TTC549 (cell line): ENCODE results near the gene IMPA2.
"Not testable (repeated sequence)": the region's sequence is repeated elsewhere in the genome, so short reads cannot be mapped to it uniquely, and the experiment has no call there.

Experiments used
- FAIRE-seq: peaks from 2 replicates; lab custom pipeline; 2012; peaks lifted over from hg19 to GRCh38; lab: Jason Lieb, UNC

IMPA2 gene

DNA sequence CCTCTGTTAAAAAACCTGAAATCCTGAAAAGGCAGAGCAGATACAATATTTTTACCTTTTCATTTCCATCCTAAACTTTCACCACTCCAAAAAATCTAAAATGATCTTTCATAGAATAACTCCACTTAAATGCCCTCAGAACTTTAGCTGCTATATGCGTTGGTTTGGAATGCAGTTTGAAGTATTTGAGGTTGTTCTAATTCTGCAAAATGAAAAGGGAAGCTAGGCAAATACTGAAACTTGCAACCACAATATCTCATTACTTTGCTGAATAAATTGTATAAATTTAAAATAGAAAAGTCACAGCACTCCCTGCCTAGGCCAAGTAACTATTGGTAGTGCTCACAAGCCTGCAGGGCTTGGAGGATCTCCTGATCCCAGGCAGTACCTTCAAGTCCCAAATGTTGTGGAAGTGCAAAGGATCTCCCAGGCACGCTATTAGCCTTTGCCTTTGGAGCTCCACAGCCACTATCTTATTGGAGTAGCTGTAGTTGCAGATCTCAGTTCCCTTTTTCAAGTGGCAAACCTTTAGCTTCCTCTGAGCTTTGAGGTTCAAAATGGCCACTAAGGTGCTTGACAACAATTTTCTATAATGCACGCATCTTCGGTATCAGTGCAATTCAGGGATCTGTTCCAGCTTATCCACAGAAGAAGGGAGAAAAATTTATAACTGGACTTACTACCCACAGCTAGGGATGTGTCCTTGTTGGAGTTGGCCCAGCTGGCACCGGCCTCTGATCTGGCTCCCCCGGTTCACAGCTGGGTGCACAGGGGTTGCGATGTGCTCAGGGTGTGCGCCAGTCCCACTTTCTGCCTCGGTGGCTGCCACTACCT, 68.9 kb downstream of the IMPA2 start:
- no peak for FAIRE-seq

DNA sequence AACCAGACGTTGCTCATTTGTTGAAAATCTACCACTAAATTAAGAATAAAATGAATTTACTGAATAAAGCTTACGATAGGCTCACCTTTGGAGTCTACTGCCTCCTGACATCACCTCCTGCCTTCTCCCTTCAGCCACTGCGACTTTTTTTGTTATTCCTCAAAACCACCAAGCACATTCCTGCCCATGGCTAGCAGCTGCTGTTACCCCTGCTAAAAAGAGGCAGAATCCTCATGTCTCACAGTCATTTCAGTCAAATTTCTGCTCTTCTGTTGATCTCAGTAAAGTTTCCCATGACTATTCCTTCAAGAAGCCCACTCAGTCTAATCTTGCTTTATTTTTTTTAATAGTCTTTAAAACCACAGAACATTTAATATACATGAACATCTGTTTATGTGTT, 71.6 kb downstream of the IMPA2 start:
- no peak for FAIRE-seq

GRCh38 chr18:12053289-12053688, 72.0 kb downstream of the IMPA2 start:
- FAIRE-seq = no peak

GRCh38 chr18:12056034-12056883, 75.0 kb downstream of the IMPA2 start:
- FAIRE-seq = no peak

DNA sequence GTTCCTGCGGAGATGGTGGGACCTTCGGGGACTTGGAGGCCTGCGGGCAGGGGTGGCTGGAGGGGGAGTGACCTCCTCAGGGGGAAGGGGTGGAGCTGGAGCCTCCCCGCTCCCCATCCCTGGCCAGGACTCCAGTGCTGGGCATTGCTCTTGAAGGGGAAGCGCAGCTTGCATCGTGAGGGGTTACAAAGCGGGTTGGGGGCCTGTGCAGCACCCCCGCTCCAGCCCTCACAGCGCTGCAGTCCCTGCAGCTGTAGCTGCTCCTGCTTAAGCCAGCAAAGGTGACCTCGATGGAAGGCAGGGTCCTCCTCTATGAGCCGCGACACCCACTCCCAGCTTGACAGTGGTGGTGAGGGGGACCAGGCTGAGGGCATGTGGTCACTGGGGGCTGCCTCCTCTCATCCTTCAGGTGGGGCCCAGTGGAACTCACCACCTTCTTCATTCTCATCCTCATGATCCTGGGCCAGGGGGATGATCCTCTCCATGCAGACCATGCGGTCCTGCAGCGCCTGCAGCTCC, 75.6 kb downstream of the IMPA2 start:
- no peak for FAIRE-seq

GRCh38 chr18:12057419-12058039, 76.2 kb downstream of the IMPA2 start:
- FAIRE-seq = no peak

GRCh38 chr18:12059334-12060181, 78.3 kb downstream of the IMPA2 start:
- no peak for FAIRE-seq

- FAIRE-seq = no peak
These were observed 79.0 kb downstream of the IMPA2 start for GRCh38 chr18:12060182-12060870.

DNA sequence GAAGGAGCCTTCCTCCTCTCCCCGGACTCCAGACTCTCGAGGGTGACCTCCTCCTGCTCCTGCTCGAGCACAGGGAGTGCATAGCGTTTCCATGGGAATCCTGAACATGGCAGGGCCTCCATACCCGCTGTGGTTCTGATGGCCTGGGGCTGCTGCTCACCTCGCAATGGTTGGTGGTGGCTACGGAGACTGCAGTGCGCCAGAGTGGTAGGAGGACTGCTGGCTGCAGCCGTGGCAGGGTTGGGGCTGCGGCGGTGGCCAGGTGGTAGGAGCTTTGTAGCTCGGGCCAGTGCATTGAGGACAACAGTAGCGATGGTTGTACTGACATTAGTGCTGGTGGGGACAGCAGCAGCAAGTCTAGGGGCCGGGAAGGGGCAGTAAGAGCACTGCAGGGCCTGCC, 80.4 kb downstream of the IMPA2 start:
- FAIRE-seq = no peak

DNA sequence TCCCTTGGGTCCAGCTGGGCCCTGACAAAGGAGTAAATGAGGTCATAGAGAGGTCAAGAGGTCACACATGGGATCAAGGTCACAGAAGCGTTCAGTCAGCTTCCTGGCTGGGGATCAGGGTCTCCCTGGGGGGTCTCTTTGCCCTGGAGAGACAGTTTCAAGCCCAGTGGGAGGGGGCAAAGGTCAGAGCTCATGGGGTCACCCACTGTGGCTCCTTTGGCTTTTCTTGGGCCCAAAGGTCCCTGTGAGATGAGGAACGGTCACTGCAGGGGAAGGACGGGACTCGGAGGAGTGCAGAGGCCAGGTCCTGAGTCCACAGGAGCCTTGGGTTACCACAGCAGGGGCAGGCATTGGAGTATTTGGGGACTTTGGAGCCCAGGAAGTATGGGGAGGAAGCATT, 81.7 kb downstream of the IMPA2 start:
- no peak for FAIRE-seq

DNA sequence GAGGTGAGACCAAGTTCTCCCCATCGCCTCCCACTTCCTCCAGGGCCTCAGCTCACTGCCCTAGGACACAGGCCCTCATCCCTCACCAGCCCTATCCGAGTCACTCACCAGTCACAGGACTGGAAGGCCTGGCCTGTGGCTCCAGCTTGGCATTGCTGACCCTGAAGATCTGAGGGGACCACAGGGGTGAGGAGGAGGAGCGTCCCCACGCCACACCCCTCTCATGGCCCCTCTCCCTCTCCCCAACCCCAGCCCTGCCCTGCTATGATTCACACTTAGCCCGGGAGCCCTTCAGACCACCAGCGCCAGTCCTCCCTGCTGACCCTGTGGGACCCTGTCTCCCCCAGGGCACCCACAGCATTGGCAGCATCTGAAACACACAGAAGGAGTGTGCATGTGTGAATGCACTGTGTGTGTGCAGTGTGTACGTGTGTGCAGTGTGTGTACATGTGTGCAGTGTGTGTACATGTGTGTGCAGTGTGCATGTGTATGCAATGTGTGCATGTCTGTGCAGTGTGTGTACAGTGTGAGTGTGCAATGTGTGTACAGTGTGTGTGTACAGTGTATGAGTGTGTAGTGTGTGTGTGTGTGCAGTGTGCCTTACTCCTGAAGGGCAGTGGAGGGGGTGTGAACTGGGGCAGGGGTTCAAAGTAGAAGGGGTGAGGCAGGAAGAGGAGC, 82.9 kb downstream of the IMPA2 start:
- no peak for FAIRE-seq

- FAIRE-seq = no peak
These were observed 84.1 kb downstream of the IMPA2 start for GRCh38 chr18:12065397-12065796.

- FAIRE-seq = no peak
These were observed 85.7 kb downstream of the IMPA2 start for GRCh38 chr18:12066910-12067511.

- FAIRE-seq = no peak
These were observed 86.4 kb downstream of the IMPA2 start for GRCh38 chr18:12067671-12068070.

DNA sequence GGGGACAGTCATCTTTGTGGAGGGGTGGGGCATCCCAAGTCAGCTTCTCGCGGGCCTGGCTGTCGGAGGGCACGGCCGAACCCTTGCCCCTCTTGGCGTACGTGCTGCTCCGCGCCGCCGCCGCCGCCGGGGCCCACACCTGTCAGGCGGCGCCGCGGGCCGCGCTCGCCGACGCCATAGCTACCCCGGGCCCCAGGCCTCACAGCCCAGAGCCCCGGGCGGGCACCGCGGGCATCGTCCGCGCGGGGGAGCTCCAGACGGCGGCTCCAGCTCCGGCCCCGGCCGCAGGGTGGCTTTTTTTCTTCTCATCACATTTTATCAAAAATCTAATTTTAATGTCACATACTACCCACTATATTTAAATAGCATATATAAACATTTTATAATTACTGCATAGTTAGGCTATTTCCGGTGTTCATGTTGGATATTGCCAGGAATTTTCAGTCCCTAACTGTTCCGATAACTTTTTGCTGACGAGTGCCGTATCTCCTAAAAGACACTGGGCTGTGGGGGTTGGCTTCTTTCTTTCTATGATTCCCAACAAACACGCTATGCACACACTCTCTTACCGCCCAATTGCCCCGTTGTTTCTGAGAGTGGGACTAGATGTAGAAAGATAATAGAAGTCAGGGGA, 87.1 kb downstream of the IMPA2 start:
- FAIRE-seq = not testable (repeated sequence)

GRCh38 chr18:12068950-12069320, 87.6 kb downstream of the IMPA2 start:
- FAIRE-seq = no peak

GRCh38 chr18:12071066-12071465, 89.8 kb downstream of the IMPA2 start:
- not testable (repeated sequence) for FAIRE-seq

GRCh38 chr18:12072996-12073395, 91.7 kb downstream of the IMPA2 start:
- no peak for FAIRE-seq

DNA sequence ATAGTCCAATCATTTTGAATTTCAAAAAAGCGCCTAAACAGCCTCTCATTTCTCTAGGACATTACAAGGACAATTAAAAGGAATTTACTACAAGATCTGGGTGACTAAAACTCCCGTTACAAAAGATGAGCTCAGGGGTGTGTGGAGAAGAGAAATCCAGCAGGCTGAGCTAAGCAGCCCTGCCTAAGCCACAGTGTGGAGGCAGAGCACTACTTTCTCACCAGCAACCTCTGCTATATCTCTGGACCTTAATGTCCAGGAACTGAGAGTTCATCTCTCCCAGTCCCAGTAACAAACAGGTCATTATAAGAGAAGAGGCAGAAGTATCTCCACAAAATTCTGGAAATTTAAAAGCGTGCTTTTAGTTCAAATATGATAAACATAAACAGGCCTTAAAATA, 93.4 kb downstream of the IMPA2 start:
- no peak for FAIRE-seq
